Breast epithelium (tissue), 3 donors: ENCODE results near the gene EMCN.

Source experiments
- CTCF ChIP-seq, 3 donors: fragments of 450-650 bp; IDR thresholded peaks; one replicate each; pipeline ENCODE4 v1.5.1; 2016 to 2017; ENCODE audit warnings: antibody characterized with exemption in 3 of 3, mild to moderate bottlenecking in 3 of 3, moderate library complexity in 3 of 3
- POLR2A ChIP-seq: fragments of 450-650 bp; IDR thresholded peaks from one replicate; pipeline ENCODE4 v1.6.1; 2016; ENCODE audit warnings: antibody characterized with exemption, mild to moderate bottlenecking, moderate library complexity

- TF ChIP-seq CTCF (IDR thresholded peaks at IDR 0.05) (no peak), POLR2A (no peak)
Observed at GRCh38 chr4:100372432-100372831, 145.4 kb downstream of the EMCN start.
